T47D (cell line): ENCODE results near the gene PRSS23.

Source experiments
- DNase-seq, 2 experiments: peaks; one replicate each; pipeline versions ENCODE4 v3.0.0 to v3.0.0-alpha.2; 2011 to 2012; ENCODE audit warnings: low read depth in 1 of 2, low spot score in 1 of 2
- JUND ChIP-seq: IDR thresholded peaks from 2 replicates; pipeline ENCODE4 v1.6.1; 2012; ENCODE audit warnings: low read depth
- in situ Hi-C: cut with HindIII; loops from 2 replicates; pipeline ENCODE4 v1.10.0; 2016; ENCODE audit warnings: low sequenced_read_pairs, low pct_unique_long_range_greater_than_20kb

The PRSS23 gene

GRCh38 chr11:86775361-86775760, 25.0 kb upstream of the PRSS23 start:
- in situ Hi-C loops, result no loop called here
- DNase-seq, result no peak
- no peak for TF ChIP-seq JUND

- no peak for DNase-seq
- in situ Hi-C loops, result no loop called here
- no peak for TF ChIP-seq JUND
Observed at GRCh38 chr11:86781546-86781945, 18.8 kb upstream of the PRSS23 start.

GRCh38 chr11:86782742-86783141, 17.6 kb upstream of the PRSS23 start:
- no peak for TF ChIP-seq JUND
- no peak for DNase-seq

GRCh38 chr11:86783661-86784060, 16.7 kb upstream of the PRSS23 start:
- DNase-seq, result no peak
- in situ Hi-C loops, result no loop called here

More at GRCh38 chr11:86782742-86783141, 17.6 kb upstream of the PRSS23 start:
- in situ Hi-C loops, result no loop called here

GRCh38 chr11:86784241-86784681, 16.1 kb upstream of the PRSS23 start:
- in situ Hi-C loops, result no loop called here
- TF ChIP-seq JUND, result no peak
- no peak for DNase-seq

More at GRCh38 chr11:86783661-86784060, 16.7 kb upstream of the PRSS23 start:
- TF ChIP-seq JUND, result no peak

GRCh38 chr11:86785576-86785975, 14.8 kb upstream of the PRSS23 start:
- TF ChIP-seq JUND, result no peak
- DNase-seq, result no peak
- in situ Hi-C loops, result no loop called here

- in situ Hi-C loops, result no loop called here
- DNase-seq, result no peak
- no peak for TF ChIP-seq JUND
Observed at GRCh38 chr11:86787018-86787536, 13.3 kb upstream of the PRSS23 start.

- no peak for TF ChIP-seq JUND
- in situ Hi-C loops, result no loop called here
- no peak for DNase-seq
Observed at GRCh38 chr11:86787656-86788055, 12.7 kb upstream of the PRSS23 start.

- no peak for TF ChIP-seq JUND
- in situ Hi-C loops, result no loop called here
- DNase-seq, result no peak
Observed at GRCh38 chr11:86790195-86790725, 10.1 kb upstream of the PRSS23 start.

- TF ChIP-seq JUND, result no peak
- in situ Hi-C loops, result no loop called here
- DNase-seq, result no peak
Observed at GRCh38 chr11:86790867-86791849, 9.2 kb upstream of the PRSS23 start.

GRCh38 chr11:86792150-86792549, 8.2 kb upstream of the PRSS23 start:
- DNase-seq, result no peak
- in situ Hi-C loops, result no loop called here
- TF ChIP-seq JUND, result no peak

GRCh38 chr11:86793307-86793706, 7.0 kb upstream of the PRSS23 start:
- in situ Hi-C loops, result no loop called here
- no peak for DNase-seq
- no peak for TF ChIP-seq JUND

- in situ Hi-C loops, result no loop called here
- no peak for DNase-seq
- TF ChIP-seq JUND, result no peak
Observed at GRCh38 chr11:86795511-86795910, 4.8 kb upstream of the PRSS23 start.
